ENCODE measurements around the gene NCDN. TPM values are rescaled to one million over a fixed set of nuclear protein-coding genes. Genes with fewer than 3 reads are reported as not detected.

Gene NCDN
- total and polyA plus RNA-seq, 2 of the 8 experiments (the other 6 are each of a cell fraction or from before 2014, with no cell fraction given): 26.2 to 35.4 TPM

- TF ChIP-seq KDM4A (IDR thresholded peaks at IDR 0.05; ENCODE audit: low read depth, low read length, severe bottlenecking) (no peak), TCF12 (IDR thresholded peaks at IDR 0.05; ENCODE audit: low read depth, low read length) (no peak), RFX5 (IDR thresholded peaks at IDR 0.05; ENCODE audit: borderline replicate concordance, low read depth, low read length) (no peak), CHD2 (IDR thresholded peaks at IDR 0.05; ENCODE audit: low read length) (no peak)
Measured at GRCh38 chr1:35587736-35588135, 30.1 kb downstream of the NCDN start (continued).

Measured in H1 (cell line).